GM03348 (cell line): ENCODE data around the gene BCOR.
A peak's percentile ranks its signal among the peaks of the same experiment; 100 is the strongest.

Source experiments
- DNase-seq: peaks from one replicate; pipeline ENCODE4 v3.0.0; 2012; ENCODE audit warnings: low spot score

BCOR gene

GRCh38 chrX:40019541-40019940 lies 78.2 kb downstream of the BCOR start:
- no peak for DNase-seq

GRCh38 chrX:40018041-40018440 lies 79.7 kb downstream of the BCOR start:
- no peak for DNase-seq

- DNase-seq = no peak
These were observed 81.0 kb downstream of the BCOR start for GRCh38 chrX:40016749-40017148.

GRCh38 chrX:40015693-40016092 lies 82.1 kb downstream of the BCOR start:
- no peak for DNase-seq

- DNase-seq = peak; percentile 71
These were observed 84.2 kb downstream of the BCOR start for GRCh38 chrX:40013266-40014195.

- no peak for DNase-seq
These were observed 84.9 kb downstream of the BCOR start for GRCh38 chrX:40012868-40013265.

- DNase-seq = peak; percentile 45
These were observed 85.5 kb downstream of the BCOR start for GRCh38 chrX:40012039-40012867.

- no peak for DNase-seq
These were observed 86.3 kb downstream of the BCOR start for GRCh38 chrX:40011322-40012038.

- no peak for DNase-seq
These were observed 87.0 kb downstream of the BCOR start for GRCh38 chrX:40010550-40011321.

- DNase-seq = no peak
These were observed 87.9 kb downstream of the BCOR start for GRCh38 chrX:40009890-40010289.

GRCh38 chrX:40009462-40009851 lies 88.3 kb downstream of the BCOR start:
- DNase-seq = peak; percentile 16

- DNase-seq = peak; percentile 35
These were observed 88.8 kb downstream of the BCOR start for GRCh38 chrX:40008791-40009461.

GRCh38 chrX:40007756-40008705 lies 89.7 kb downstream of the BCOR start:
- DNase-seq = no peak

GRCh38 chrX:40007131-40007755 lies 90.5 kb downstream of the BCOR start:
- no peak for DNase-seq

GRCh38 chrX:40006106-40007017 lies 91.4 kb downstream of the BCOR start:
- peak; percentile 60 for DNase-seq

- DNase-seq = no peak
These were observed 92.3 kb downstream of the BCOR start for GRCh38 chrX:40005292-40006011.

GRCh38 chrX:40004921-40005291 lies 92.9 kb downstream of the BCOR start:
- DNase-seq = no peak

- no peak for DNase-seq
These were observed 93.6 kb downstream of the BCOR start for GRCh38 chrX:40004246-40004535.
